ENCODE measurements around the gene GZF1. TPM values are rescaled to one million over a fixed set of nuclear protein-coding genes. Genes with fewer than 3 reads are reported as not detected.

GZF1 gene
- total RNA-seq (2021): 13.0 and 17.0 TPM in 2 replicates
- long read RNA-seq, full-length matches to known transcripts: 23 of 57 reads
- long read RNA-seq, partial matches to known transcripts: 8 of 57 reads
- long read RNA-seq, other reads (novel, unspliced or antisense): 26 of 57 reads

GRCh38 chr20:23361476-23362391 is at the start of gene GZF1:
Gene GZF1 (plus strand): TSS chr20:23362182. CDS start chr20:23364384, 2,202 bp downstream.
- H3K4me1 Mint-ChIP-seq: peaks cover 22 to 37% of the 10 kb centered on the region in 2 experiments
- H4K91ac ChIP-seq (ENCODE audit: insufficient read length, low read depth, low read length): peak within 1 kb of the TSS; percentile 21
- peak within 1 kb of the TSS; percentile 88 for H3K4me2 ChIP-seq (ENCODE audit: insufficient read depth, insufficient read length, low read length)

More at GRCh38 chr20:23361476-23362391, at the start of gene GZF1:
- H3K4me3 Mint-ChIP-seq: peak within 1 kb of the TSS; percentile 91 to 94
- Histone ChIP-seq H2BK5ac (ENCODE audit: insufficient read length, low read length) (no peak within 1 kb of the TSS), H3K56ac (ENCODE audit: insufficient read length, low read depth, low read length) (no peak within 1 kb of the TSS), H4K20me1 (ENCODE audit: control insufficient read depth, insufficient read depth, insufficient read length) (no peaks in the 10 kb centered on the region), H2BK15ac (ENCODE audit: low read depth, low read length) (no peak within 1 kb of the TSS), H3K79me2 (ENCODE audit: insufficient read depth, low read length) (peaks cover 7% of the 10 kb centered on the region; the same call in 1 of the 2 replicates), H3T11ph (ENCODE audit: low read length) (no peak within 1 kb of the TSS), H2AK5ac (ENCODE audit: insufficient read length, low read length) (no peak within 1 kb of the TSS), H4K8ac (replicated peaks; ENCODE audit: insufficient read length, low read depth, low read length) (no peak within 1 kb of the TSS), H3K27me3 (ENCODE audit: insufficient read depth, low read length) (no peaks in the 10 kb centered on the region), H3K4me1 (ENCODE audit: insufficient read depth, low read length) (no peaks in the 10 kb centered on the region; the same call in 1 of the 2 replicates), H2BK12ac (ENCODE audit: insufficient read length, low read depth, low read length) (no peak within 1 kb of the TSS), H3K18ac (ENCODE audit: insufficient read length, low read depth, low read length) (peak within 1 kb of the TSS; percentile 96), H3K23ac (ENCODE audit: insufficient read length, low read depth, low read length) (no peak within 1 kb of the TSS), H3K14ac (ENCODE audit: insufficient read depth, low read length) (peak within 1 kb of the TSS; percentile 87), H3K23me2 (ENCODE audit: insufficient read length, low read depth, low read length, poor library complexity, severe bottlenecking) (peaks cover 10% of the 10 kb centered on the region), H2BK120ac (ENCODE audit: low read depth, low read length, poor library complexity, severe bottlenecking) (no peak within 1 kb of the TSS), H2AFZ (ENCODE audit: low read length) (no peak within 1 kb of the TSS), H3K79me1 (ENCODE audit: insufficient read depth, low read depth, low read length, poor library complexity, severe bottlenecking) (peaks cover 3% of the 10 kb centered on the region), H3K4ac (ENCODE audit: low read depth, low read length) (peak within 1 kb of the TSS; percentile 6; the same call in 1 of the 2 replicates), H4K5ac (ENCODE audit: insufficient read length, low read depth, low read length) (no peak within 1 kb of the TSS), H3K27ac (ENCODE audit: insufficient read length, low read depth, low read length) (peak within 1 kb of the TSS; percentile 40), H3K9me3 (ENCODE audit: control insufficient read depth, low read depth, low read length) (no peaks in the 10 kb centered on the region), H3K9ac (ENCODE audit: extremely low read depth, insufficient read length, low read length) (peak within 1 kb of the TSS; percentile 85), H2BK20ac (ENCODE audit: low read depth, low read length, poor library complexity, severe bottlenecking) (no peak within 1 kb of the TSS)
- TF ChIP-seq CTCF (conservative IDR thresholded peaks at IDR 0.05): no peak
- DNase-seq: peak; percentile 99
- H3K27ac Mint-ChIP-seq: peak within 1 kb of the TSS; percentile 94 to 98 (median 98); a peak in 6 of 7 replicates
- no peaks in the 10 kb centered on the region for H3K27me3 Mint-ChIP-seq (ENCODE audit: low read depth)
- peaks cover 13 to 18% (median 18%) of the 10 kb centered on the region in 3 experiments for H3K36me3 Mint-ChIP-seq (ENCODE audit: insufficient read depth in 1 of 3, low read depth in 3 of 3)
- no peaks in the 10 kb centered on the region; a peak in 1 of 5 replicates for H3K9me3 Mint-ChIP-seq
- WGBS (ENCODE audit: extremely low coverage, insufficient read length, low lambda C conversion rate): no CpG with 5 or more reads among the region's 114 CpGs
